Measurements from ENCODE around the gene NPR3. TPM values are rescaled to one million over a fixed set of nuclear protein-coding genes. Genes with fewer than 3 reads are reported as not detected.

NPR3 gene
- total and polyA plus RNA-seq, 2 experiments from 2014 or later = 0.07 to 0.15 TPM

DNA sequence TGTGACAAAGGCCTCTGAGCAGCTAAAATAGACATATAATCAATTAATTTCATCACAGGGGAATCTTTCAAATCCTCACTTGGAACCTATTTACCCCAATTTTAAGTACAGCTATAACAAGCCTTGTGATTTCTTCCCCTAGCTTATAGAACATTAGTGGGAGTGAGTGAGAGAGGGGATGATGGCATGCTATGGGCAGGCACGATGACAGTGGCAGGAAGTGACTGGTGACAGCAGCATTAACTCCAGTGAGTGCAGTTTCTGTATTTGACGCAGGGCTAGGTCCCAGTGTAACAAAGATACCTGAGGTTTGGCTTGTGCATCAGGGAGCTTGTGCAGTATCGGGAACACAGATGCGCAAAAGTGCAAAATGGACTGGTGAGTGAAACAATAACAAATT, 54.1 kb downstream of the NPR3 start (continued):
- no peak for TF ChIP-seq REST (IDR thresholded peaks at IDR 0.05; ENCODE audit: unreplicated experiment)
- TF ChIP-seq EZH2 (IDR thresholded peaks at IDR 0.05; ENCODE audit: low read depth, unreplicated experiment) = no peak
- TF ChIP-seq CTCF (conservative IDR thresholded peaks at IDR 0.05; ENCODE audit: low read depth in 2 of 2) = no peak
- no peak for TF ChIP-seq ZNF331 (CRISPR knock-in tag; IDR thresholded peaks at IDR 0.05; ENCODE audit: low read depth)
- no peak for TF ChIP-seq EZH2phosphoT487 (IDR thresholded peaks at IDR 0.05; ENCODE audit: unreplicated experiment)

GRCh38 chr5:32767948-32768467, 56.9 kb downstream of the NPR3 start:
- DNase-seq (ENCODE audit: low spot score) = no peak
- no peaks in the 10 kb centered on the region for H3K4me1 ChIP-seq (ENCODE audit: insufficient read depth)
- H3K27ac ChIP-seq (ENCODE audit: low read depth) = no peak overlapping the region
- no peaks in the 10 kb centered on the region for H3K79me2 ChIP-seq (replicated peaks; ENCODE audit: insufficient read depth)
- TF ChIP-seq NANOG (IDR thresholded peaks at IDR 0.05; ENCODE audit: borderline replicate concordance) (no peak), STAT1 (IDR thresholded peaks at IDR 0.05; ENCODE audit: unreplicated experiment) (no peak), ZNF462 (CRISPR knock-in tag; IDR thresholded peaks at IDR 0.05) (no peak), EZH2phosphoT487 (IDR thresholded peaks at IDR 0.05; ENCODE audit: unreplicated experiment) (no peak), ZNF114 (CRISPR knock-in tag; IDR thresholded peaks at IDR 0.05) (no peak)
- Mint-ChIP-seq H3K27ac (no peak overlapping the region; the same call in 1 of the 2 replicates), H3K4me1 (no peaks in the 10 kb centered on the region), H3K27me3 (ENCODE audit: insufficient read depth, low read depth, poor library complexity) (peaks cover 5% of the 10 kb centered on the region), H3K9me3 (peaks cover 7% of the 10 kb centered on the region; the same call in 2 of the 3 replicates), H3K4me3 (no peak overlapping the region), H3K36me3 (ENCODE audit: low read depth) (no peaks in the 10 kb centered on the region)
- no peak overlapping the region for H3K4me3 ChIP-seq
- no peak for ATAC-seq
- no peaks in the 10 kb centered on the region for H3K36me3 ChIP-seq (ENCODE audit: insufficient read depth)
- no peaks in the 10 kb centered on the region for H4K20me1 ChIP-seq (replicated peaks; ENCODE audit: insufficient read depth)
- H3K4me2 ChIP-seq = no peak overlapping the region
- H3K27me3 ChIP-seq (ENCODE audit: insufficient read depth) = no peaks in the 10 kb centered on the region
- H3K9me2 ChIP-seq (ENCODE audit: insufficient read depth) = peaks cover 5% of the 10 kb centered on the region; the same call in 1 of the 2 replicates
- 0 out of 2 replicates have a peak overlapping the region, but pooled peaks have one; percentile 32 for H2AFZ ChIP-seq
- H3F3A ChIP-seq (replicated peaks; ENCODE audit: low read depth) = no peaks in the 10 kb centered on the region

All from GM23338 (cell line).